OCI-M2 (cell line): ENCODE measurements around the gene PRSS56.

Source experiments
- DNase-seq: peaks from one replicate; lab custom pipeline; 2025; ENCODE audit not compliant: unreplicated experiment; lab: John Stamatoyannopoulos, UW

Gene PRSS56

GRCh38 chr2:232501794-232502390 lies 18.3 kb upstream of the PRSS56 start:
- no peak for DNase-seq

DNA sequence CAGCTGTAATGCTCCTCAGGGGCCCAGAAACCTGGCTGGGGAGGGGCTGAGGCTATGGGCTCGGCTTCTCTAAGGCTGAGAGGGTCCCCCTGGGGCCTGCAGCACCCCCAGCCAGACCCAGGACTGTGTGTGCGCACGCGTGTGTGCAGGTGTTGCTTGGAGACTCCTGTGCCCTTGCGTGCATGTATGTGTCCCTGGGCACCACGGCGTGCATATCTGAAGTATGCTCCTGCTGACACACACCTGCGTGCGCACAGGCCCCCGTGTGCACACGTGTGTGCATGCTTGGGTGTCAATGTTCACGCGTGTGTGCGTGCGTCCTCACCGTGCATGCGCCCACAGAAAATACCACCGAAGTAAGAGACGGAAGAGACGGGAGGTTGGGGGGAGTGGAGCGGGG lies 17.7 kb upstream of the PRSS56 start:
- DNase-seq, result no peak

GRCh38 chr2:232502911-232503808 lies 17.0 kb upstream of the PRSS56 start:
- no peak for DNase-seq

DNA sequence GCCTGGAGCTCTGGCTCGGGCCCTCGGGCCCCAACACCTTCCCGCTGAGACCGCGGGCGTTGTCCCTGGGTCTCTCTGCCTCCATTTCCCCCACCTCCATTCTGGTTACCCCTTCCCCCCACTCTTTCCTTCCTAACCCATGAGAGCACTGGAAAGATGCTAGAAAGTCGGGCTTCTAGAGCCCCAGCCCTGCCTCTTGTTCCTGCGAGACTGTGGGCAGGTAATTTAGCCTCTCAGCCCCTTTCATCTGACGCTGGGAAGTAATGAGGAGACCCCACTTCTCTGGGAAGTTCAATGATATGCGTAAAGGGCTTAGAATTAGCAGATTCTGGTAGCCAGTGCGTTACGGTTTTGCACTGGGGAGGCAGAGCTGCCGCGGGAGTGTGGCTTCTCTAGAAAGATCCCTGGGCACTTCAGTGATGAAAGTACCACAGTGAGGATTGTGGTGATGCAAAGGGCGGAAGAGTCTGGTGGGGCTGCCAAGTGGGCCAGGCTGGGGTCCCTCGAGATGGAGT lies 16.3 kb upstream of the PRSS56 start:
- no peak for DNase-seq

GRCh38 chr2:232504438-232504837 lies 15.8 kb upstream of the PRSS56 start:
- DNase-seq, result no peak

DNA sequence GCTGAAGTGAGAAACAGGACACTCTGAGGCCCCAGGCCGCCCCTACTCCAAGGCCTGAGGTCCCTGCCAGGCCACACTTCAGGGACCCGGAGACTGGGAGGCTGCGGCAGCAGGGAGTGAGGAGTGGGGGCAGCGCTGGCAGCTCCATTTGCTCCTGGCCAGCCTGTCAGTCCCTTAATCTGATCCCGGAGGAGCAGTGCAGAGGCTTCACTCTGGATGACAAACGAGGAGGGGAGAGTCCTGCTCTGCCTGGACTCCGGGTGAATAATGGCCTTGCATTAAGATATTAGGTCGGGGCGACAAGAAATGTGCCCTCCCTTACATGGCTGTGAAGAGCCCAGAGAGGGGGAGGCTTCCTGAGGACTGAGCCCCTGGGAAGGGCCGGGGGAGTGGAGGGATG lies 14.3 kb upstream of the PRSS56 start:
- DNase-seq, result no peak

- DNase-seq, result no peak
Observed at GRCh38 chr2:232506709-232507108, 13.5 kb upstream of the PRSS56 start.

DNA sequence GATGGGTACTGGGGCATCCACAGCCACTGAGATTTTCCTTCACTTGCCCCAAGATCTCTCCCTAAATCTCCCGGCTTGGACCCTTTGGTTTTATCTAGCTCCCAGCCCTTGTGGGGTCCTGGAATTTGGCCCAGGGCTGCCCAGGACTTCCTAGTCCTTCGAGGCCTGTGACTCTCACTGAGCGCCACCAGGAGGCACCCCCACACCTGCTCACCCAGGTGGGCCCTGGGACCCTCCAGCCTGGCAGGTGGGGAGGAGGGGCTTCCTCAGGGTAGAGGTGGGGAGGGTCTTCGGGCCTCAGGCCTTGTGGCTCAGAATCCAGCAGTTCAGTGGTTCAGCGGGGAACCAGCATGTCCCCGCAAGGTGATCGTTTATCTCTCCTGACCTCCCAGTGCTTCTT lies 11.9 kb upstream of the PRSS56 start:
- no peak for DNase-seq

DNA sequence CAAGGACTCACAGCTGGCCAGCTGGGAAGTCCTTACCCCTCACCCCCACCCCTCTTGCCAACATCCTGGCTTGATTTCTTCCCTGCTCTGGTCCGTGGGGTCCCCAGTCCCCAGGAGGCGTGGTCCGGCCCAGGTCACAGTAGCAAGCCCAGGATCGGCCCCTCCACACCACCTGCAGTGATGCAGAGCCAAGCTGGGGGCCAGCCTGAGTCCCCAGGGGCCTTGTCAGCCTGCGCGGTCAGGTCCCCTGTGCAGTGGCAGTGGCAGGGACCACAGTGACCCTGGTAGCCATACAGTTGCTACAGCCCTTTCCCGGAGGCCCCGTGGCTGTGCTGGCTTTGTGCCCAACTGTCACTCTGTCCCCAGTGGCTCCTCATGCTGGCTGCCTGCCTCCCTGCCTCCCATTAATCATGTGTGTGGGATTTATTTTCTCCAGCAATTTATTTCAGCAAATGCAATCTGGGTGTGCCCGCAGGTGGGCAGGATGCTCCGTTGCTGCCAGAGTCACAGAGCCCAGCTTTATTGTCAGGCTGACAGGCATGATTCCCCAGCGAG lies 8.8 kb upstream of the PRSS56 start:
- DNase-seq, result no peak

DNA sequence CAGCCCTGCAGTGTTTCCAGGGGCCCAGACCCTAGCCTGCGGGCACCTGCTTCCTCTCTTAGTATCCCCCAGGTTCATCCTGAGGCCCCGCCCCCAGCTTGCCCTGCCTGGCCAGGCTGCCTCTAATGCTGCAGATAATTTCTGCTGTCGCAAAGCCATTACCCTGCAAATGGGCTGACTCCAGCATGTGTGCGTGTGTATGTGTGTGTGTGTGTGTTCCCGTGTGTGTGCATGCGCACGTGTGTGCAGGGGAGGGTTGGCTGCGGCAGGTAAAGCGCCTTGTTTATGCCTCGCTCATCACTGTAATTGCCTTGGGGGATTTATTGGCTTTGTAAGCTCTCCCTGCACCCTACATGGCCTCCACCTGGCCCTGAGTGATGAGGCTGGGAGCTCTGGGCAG lies 7.6 kb upstream of the PRSS56 start:
- DNase-seq, result no peak

DNA sequence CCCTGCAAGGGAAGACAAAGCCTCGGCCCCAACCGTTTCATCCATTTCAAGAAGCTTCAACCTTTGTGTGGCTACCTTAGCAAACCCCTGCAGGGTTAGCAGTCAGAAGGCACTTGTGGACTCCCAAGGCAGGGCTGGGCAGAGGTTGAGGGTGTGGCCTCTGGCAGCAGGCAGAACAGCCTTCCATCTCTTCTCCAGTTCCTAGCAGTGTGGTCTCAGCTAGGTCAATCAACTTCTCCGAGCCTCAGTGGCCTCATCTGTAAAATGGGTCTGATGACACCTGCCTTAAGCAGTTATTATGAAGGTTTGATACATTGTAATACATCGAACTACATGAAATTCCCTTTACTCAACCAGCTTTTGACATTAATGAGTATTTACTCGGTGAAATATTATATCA lies 6.8 kb upstream of the PRSS56 start:
- DNase-seq, result no peak

DNA sequence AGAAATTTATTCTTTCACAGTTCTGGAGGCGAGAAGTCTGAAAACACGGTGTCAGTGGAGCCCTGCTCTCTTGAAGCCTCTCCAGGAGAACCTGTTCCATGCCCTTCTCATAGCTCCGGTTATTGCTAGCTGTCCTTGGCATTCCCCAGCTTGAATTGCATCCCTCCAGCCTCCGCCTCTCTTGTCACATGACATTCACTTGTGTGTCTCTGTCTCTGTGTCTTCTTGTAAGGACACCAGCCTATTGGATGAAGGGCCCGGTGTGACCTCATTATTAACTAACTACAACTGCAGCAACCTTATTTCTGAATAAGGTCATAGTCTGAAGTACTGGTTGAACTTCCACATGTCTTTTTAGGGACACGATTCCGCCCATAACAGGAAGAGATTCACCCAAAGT lies 4.5 kb upstream of the PRSS56 start:
- DNase-seq, result no peak

GRCh38 chr2:232516551-232516950 lies 3.6 kb upstream of the PRSS56 start:
- DNase-seq, result no peak

- no peak for DNase-seq
Observed at GRCh38 chr2:232518844-232519243, 1.3 kb upstream of the PRSS56 start.

GRCh38 chr2:232520489-232520888 lies 301 bp downstream of the PRSS56 start:
- DNase-seq, result no peak

- no peak for DNase-seq
Observed at GRCh38 chr2:232521098-232521497, 910 bp downstream of the PRSS56 start.

- no peak for DNase-seq
Observed at GRCh38 chr2:232521959-232522622, 1.9 kb downstream of the PRSS56 start.

DNA sequence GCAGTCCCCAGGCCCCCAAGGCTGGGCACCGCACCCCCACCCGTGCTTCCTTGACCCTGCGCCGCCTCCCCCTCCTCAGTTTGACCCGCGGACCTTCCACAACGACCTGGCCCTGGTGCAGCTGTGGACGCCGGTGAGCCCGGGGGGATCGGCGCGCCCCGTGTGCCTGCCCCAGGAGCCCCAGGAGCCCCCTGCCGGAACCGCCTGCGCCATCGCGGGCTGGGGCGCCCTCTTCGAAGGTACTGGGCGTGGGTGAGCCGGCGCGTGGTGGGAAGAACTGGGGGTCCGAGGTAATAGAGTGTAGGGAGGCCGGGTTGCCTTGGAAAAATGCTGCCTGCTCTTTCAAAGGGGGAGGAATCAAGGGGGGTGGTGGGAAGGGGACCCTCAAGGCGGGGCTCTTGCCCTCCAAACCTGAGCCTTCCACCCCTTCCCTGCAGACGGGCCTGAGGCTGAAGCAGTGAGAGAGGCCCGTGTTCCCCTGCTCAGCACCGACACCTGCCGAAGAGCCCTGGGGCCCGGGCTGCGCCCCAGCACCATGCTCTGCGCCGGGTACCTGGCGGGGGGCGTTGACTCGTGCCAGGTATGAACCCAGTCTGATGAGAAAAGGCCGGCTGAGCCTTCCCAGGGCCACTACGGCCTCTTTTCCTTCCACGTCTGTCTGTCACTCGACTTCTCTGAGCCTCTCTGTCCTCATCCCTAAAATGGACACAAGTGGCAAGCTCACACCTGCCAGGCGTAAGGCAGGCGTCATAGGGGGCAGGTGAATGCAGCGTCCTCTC lies 2.6 kb downstream of the PRSS56 start:
- no peak for DNase-seq

- no peak for DNase-seq
Observed at GRCh38 chr2:232523402-232523681, 3.2 kb downstream of the PRSS56 start.

DNA sequence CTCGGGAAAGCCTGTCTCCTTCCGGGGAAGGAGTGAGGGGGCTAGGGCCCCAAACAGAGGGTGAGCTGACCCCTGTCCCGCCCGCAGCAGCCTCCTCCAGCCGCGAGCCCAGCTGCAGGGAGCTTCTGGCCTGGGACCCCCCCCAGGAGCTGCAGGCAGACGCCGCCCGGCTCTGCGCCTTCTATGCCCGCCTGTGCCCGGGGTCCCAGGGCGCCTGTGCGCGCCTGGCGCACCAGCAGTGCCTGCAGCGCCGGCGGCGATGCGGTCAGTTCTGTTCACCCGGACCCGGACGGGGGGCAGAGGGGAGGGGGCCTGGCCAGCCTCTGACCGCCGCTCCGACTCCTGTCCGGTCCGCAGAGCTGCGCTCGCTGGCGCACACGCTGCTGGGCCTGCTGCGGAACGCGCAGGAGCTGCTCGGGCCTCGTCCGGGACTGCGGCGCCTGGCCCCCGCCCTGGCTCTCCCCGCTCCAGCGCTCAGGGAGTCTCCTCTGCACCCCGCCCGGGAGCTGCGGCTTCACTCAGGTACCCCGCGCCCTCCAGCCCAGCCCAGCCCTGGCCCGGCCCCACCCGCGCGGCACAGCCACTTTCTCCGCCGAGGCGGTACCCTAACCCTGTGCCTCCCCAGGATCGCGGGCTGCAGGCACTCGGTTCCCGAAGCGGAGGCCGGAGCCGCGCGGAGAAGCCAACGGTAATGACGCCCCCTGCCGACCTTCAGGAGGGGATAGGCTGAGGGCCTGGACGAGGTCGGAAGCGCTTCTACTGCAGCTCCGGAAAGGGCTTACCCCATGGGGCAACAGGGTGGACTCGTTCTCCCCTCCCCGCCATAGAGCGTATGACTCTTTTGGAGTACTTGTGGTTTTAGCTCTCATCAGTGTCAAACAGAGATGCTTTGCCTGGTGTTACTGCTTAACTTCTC lies 3.8 kb downstream of the PRSS56 start:
- no peak for DNase-seq
